Hematopoietic multipotent progenitor cell treated with erythropoietin and hydrocortisone succinate and interleukin-3 and kit ligand, for 4 days (in vitro differentiated cells): ENCODE measurements around the gene PBX4.

Experiments
- DNase-seq: peaks from one replicate; pipeline ENCODE4 v3.0.0-alpha.2; 2015

Gene PBX4

GRCh38 chr19:19517235-19517619, 101.3 kb downstream of the PBX4 start:
- no peak for DNase-seq

DNA sequence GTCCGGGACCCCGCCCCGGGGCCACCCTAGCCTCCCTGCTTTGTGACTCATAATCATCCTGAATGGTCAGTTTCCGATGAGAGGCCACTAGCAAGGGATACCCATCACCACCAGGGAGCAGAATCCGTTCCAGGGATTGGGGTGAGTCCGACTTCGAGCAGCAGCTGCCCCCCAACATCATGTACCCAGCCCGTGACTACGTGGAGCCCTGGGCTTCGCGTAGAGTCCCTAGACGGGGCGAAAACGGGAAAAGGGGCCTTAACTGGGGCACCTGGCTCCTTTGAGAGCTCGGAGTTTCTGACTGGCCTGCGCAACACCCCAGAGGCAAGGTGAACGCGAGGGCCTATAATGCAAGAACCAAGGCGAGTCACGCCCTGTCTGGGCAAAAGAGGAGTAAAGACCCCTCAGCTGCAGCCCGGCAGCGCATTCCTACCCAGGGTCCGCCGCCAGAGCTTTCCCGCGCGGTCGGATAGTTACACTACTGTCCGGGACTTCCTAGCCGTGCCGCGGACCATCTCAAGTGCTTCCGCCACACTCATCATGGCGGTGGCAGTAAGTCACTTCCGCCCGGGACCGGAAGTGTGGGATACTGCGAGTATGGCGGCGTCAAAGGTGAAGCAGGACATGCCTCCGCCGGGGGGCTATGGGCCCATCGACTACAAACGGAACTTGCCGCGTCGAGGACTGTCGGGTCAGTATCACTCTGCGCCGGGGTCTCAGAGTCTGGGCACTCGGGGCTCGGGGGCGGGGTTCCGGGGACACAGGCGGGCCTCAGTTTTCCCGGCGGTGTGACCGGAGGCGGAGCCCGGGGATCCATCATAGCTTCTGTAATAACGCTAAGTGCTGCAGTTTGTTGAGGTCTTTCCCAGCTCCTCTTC, 102.6 kb downstream of the PBX4 start, which contains the start of gene NDUFA13:
Gene NDUFA13 (plus strand): TSS at position 584 of the 878 bp plus-strand sequence. CDS start 14 bp downstream, at position 598.
- peak; percentile 96 for DNase-seq

DNA sequence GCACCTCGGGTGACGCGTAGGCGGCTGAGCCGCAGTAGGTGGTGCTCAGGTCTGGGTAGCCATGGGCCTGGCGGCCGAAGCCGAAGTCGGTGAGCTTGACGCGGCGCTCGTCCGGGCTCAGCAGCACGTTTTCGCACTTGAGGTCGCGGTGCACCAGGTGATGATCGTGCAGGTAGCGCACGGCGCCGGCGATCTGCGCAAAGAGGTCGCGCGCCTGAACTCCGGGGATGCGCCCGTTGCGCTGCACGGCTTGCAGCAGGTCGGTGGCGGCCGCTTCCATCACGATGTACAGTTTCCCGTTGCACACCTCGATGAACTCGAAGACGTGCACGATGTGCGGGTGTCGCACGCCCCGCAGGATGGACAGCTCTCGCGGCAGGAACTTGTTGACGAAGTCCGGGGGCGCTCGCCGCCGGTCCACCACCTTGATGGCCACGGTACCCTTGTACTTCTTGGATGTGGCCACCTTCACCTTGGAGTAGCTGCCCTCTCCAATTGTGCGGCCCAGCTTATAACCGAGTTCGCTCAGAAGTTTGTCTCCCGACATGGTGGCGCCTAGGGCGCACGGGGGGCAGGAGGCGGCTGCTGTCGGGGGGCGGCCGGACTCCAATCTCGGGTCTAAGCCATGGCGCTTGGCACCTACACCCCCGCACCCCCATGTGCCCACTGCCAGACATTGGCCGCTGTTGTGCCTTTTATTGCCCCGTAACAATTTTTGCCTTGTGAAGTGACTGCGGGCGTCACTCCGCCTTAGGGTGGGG, 103.4 kb downstream of the PBX4 start, which contains the start of gene TSSK6:
Gene TSSK6 (minus strand): TSS at position 668 of the 761 bp plus-strand sequence. CDS start 121 bp downstream, at position 547.
- no peak for DNase-seq

GRCh38 chr19:19514215-19514657, 104.3 kb downstream of the PBX4 start:
- peak; percentile 46 for DNase-seq

GRCh38 chr19:19513682-19514081, 104.8 kb downstream of the PBX4 start:
- no peak for DNase-seq
